Measurements from ENCODE around the gene CD163L1.

- TF ChIP-seq CTCF (IDR thresholded peaks at IDR 0.05; ENCODE audit: control extremely low read depth in 1 of 3, insufficient read depth in 1 of 3, low read depth in 1 of 3, low read length in 3 of 3) = no peak
- TF ChIP-seq CBX5 (IDR thresholded peaks at IDR 0.05; ENCODE audit: low read depth, low read length) = no peak
Observed at GRCh38 chr12:7349418-7349817, 94.5 kb downstream of the CD163L1 start.
